Stimulated activated CD8-positive, alpha-beta memory T cell treated with anti-CD3 and anti-CD28 coated beads, Interleukin-12 subunit alpha, Interleukin-12 subunit beta, amount 100 ng/mL, for 24 hours (primary cell): ENCODE data around the gene DLG4.
"Not testable (repeated sequence)": the region's sequence is repeated elsewhere in the genome, so short reads cannot be mapped to it uniquely, and the experiment has no call there.

ENCODE experiments used
- DNase-seq: peaks from one replicate; pipeline ENCODE4 v3.0.0-alpha.2; 2020; ENCODE audit errors: extremely low read depth

Gene DLG4

GRCh38 chr17:7249214-7249613 is 29.6 kb upstream of the DLG4 start:
- no peak for DNase-seq

GRCh38 chr17:7248796-7249195 is 29.2 kb upstream of the DLG4 start:
- no peak for DNase-seq

GRCh38 chr17:7246779-7247178 is 27.1 kb upstream of the DLG4 start:
- no peak for DNase-seq

- DNase-seq, result not testable (repeated sequence)
These were observed 24.2 kb upstream of the DLG4 start for GRCh38 chr17:7243838-7244237.

GRCh38 chr17:7243453-7243729 is 23.8 kb upstream of the DLG4 start:
- no peak for DNase-seq

GRCh38 chr17:7242717-7243452 is 23.2 kb upstream of the DLG4 start:
- peak; percentile 86 for DNase-seq

GRCh38 chr17:7241783-7242716 is 22.4 kb upstream of the DLG4 start, which contains the start of gene GABARAP:
TSS of gene GABARAP (minus strand) at chr17:7242449. CDS start at chr17:7242330, 119 bp downstream.
- DNase-seq, result peak; percentile 76

GRCh38 chr17:7241090-7241733 is 21.6 kb upstream of the DLG4 start:
- DNase-seq, result no peak

GRCh38 chr17:7240375-7240774 is 20.7 kb upstream of the DLG4 start:
- no peak for DNase-seq

GRCh38 chr17:7239091-7240027 is 19.7 kb upstream of the DLG4 start, which contains the start of gene PHF23:
TSS of gene PHF23 (minus strand) at chr17:7239457. CDS start at chr17:7239279, 178 bp downstream.
- DNase-seq, result peak; percentile 96

- DNase-seq, result no peak
These were observed 18.9 kb upstream of the DLG4 start for GRCh38 chr17:7238420-7239090.

- DNase-seq, result peak; percentile 80
These were observed 18.3 kb upstream of the DLG4 start for GRCh38 chr17:7237761-7238419.

GRCh38 chr17:7237266-7237760 is 17.7 kb upstream of the DLG4 start:
- no peak for DNase-seq

GRCh38 chr17:7236808-7237207 is 17.2 kb upstream of the DLG4 start:
- DNase-seq, result no peak

GRCh38 chr17:7235693-7236665 is 16.3 kb upstream of the DLG4 start:
- DNase-seq, result no peak

- peak; percentile 85 for DNase-seq
These were observed 14.7 kb upstream of the DLG4 start, which contains the start of gene DVL2 for GRCh38 chr17:7234083-7234951. TSS of gene DVL2 (minus strand) at chr17:7234517. CDS start at chr17:7234262, 255 bp downstream.

- DNase-seq, result no peak
These were observed 14.1 kb upstream of the DLG4 start for GRCh38 chr17:7233701-7234082.

- no peak for DNase-seq
These were observed 12.5 kb upstream of the DLG4 start for GRCh38 chr17:7232114-7232513.
